Measurements from ENCODE around the gene EFHD2.
"Not testable (repeated sequence)": the region's sequence is repeated elsewhere in the genome, so short reads cannot be mapped to it uniquely, and the experiment has no call there.

EFHD2 gene

DNA sequence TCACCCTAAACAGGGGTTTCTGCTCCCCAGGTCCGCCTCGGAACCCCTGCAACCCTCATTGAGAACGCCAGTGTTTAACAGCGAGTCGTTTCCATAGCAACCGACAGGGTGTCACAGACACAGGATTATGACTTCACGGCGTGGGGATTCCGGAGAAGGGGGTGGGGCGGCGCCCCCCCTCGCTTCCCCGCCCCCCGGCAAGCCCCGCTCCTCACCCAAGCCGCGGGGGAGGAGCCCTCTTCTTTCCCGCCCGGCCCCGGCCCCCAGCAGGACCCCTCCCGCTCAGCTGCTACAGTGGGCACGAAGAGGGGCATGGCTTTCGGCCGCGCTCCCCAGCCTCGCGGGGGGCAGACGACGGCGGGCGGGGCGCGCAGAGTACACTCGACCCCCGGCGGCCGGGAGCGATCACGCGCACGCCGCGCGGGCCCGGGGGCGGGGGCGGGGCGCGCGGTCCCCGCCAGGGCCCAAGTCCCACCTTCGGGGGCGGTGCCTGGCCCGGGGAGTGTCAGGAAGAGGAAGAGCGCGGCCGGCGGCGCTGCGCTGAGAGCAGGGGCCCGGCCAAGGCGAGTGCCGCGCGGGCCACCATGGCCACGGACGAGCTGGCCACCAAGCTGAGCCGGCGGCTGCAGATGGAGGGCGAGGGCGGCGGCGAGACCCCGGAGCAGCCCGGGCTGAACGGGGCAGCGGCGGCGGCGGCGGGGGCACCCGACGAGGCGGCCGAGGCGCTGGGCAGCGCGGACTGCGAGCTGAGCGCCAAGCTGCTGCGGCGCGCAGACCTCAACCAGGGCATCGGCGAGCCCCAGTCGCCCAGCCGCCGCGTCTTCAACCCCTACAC lies at the start of gene EFHD2:
Gene EFHD2, plus strand, starts transcription at position 501 of the 835 bp plus-strand sequence. Its CDS starts 84 bp downstream, at position 585.
- in situ Hi-C loops (cut with HindIII; ENCODE audit: low sequenced_read_pairs): loop anchor here (10.0 kb wide), 1 partner anchor 275 kb away; no protein-coding TSS in a partner anchor

GRCh38 chr1:15360700-15361099 lies 49.0 kb upstream of the EFHD2 start:
- in situ Hi-C loops (cut with HindIII; ENCODE audit: low sequenced_read_pairs): no loop called here

GRCh38 chr1:15362096-15362736 lies 47.5 kb upstream of the EFHD2 start:
- in situ Hi-C loops (cut with HindIII; ENCODE audit: low sequenced_read_pairs): no loop called here

- in situ Hi-C loops (cut with HindIII; ENCODE audit: low sequenced_read_pairs): no loop called here
Observed at GRCh38 chr1:15362737-15363128, 47.0 kb upstream of the EFHD2 start.

DNA sequence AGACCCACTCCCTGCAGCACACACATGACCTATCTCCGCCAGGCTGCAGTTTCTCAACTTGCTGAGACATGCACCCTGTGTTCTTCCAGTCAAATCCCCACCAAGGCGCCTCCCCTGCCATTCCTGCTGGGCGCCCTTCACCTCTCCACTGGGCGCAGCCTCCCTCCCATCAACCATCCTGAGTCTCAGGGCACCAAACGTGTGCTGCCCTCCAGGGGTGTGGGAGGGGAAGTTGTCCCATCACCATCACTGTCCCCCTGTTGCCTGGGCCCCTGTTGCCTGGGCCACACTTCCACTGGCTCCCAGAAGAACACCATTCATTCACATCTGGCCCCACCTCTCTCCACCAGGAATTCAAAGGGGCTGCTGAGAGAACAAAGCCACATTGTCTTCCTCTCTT lies 44.9 kb upstream of the EFHD2 start:
- in situ Hi-C loops (cut with HindIII; ENCODE audit: low sequenced_read_pairs): no loop called here

GRCh38 chr1:15368888-15369287 lies 40.8 kb upstream of the EFHD2 start:
- in situ Hi-C loops (cut with HindIII; ENCODE audit: low sequenced_read_pairs): no loop called here

DNA sequence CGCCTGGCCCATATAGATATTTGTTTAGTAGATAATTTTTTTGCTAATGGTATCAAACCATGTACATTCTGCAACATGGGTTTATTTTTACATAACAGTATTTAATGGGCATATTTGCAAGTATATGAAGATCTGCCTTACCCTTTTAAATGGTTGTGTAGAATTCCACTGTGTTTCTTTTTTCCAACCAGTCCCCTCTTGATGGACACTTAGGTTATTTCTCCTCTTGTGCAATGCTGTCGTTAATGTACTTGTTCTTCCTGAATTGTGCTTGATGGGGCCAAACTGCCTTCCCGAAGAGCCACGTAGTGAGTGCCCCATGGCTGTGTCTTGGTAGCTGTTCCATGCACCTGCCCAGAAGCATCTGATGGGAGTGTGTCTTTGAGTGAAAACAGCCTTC lies 39.4 kb upstream of the EFHD2 start:
- in situ Hi-C loops (cut with HindIII; ENCODE audit: low sequenced_read_pairs): no loop called here

GRCh38 chr1:15370781-15371520 lies 38.7 kb upstream of the EFHD2 start:
- in situ Hi-C loops (cut with HindIII; ENCODE audit: low sequenced_read_pairs): no loop called here

GRCh38 chr1:15371610-15372545 lies 37.8 kb upstream of the EFHD2 start:
- in situ Hi-C loops (cut with HindIII; ENCODE audit: low sequenced_read_pairs): no loop called here

DNA sequence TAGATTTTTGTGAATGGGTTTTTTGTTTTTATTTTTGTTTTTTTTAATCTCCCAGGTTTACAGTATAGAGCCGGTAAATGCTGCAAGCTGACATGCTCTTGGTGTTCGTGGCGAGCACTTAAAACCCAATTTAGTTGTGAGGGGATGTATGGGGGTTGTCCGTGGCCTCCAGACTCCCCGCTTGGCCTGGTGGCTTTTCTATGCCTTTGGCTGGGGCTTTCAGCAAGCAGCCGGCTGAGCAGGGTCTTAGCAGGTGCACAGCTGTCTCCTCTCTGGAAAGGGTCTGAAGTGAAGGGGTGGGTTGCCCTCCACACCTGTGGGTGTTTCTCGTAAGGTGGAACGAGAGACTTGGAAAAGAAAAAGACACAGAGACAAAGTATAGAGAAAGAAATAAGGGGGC lies 31.0 kb upstream of the EFHD2 start:
- in situ Hi-C loops (cut with HindIII; ENCODE audit: low sequenced_read_pairs): no loop called here

DNA sequence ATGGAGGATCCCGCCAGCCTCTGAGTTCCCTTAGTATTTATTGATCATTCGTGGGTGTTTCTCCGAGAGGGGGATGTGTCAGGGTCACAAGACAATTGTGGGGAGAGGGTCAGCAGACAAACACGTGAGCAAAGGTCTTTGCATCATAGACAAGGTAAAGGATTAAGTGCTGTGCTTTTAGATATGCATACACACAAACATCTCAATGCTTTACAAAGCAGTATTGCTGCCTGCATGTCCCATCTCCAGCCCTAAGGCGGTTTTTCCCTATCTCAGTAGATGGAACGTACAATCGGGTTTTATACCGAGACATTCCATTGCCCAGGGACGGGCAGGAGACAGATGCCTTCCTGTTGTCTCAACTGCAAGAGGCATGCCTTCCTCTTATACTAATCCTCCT lies 30.5 kb upstream of the EFHD2 start:
- in situ Hi-C loops (cut with HindIII; ENCODE audit: low sequenced_read_pairs): not testable (repeated sequence)

DNA sequence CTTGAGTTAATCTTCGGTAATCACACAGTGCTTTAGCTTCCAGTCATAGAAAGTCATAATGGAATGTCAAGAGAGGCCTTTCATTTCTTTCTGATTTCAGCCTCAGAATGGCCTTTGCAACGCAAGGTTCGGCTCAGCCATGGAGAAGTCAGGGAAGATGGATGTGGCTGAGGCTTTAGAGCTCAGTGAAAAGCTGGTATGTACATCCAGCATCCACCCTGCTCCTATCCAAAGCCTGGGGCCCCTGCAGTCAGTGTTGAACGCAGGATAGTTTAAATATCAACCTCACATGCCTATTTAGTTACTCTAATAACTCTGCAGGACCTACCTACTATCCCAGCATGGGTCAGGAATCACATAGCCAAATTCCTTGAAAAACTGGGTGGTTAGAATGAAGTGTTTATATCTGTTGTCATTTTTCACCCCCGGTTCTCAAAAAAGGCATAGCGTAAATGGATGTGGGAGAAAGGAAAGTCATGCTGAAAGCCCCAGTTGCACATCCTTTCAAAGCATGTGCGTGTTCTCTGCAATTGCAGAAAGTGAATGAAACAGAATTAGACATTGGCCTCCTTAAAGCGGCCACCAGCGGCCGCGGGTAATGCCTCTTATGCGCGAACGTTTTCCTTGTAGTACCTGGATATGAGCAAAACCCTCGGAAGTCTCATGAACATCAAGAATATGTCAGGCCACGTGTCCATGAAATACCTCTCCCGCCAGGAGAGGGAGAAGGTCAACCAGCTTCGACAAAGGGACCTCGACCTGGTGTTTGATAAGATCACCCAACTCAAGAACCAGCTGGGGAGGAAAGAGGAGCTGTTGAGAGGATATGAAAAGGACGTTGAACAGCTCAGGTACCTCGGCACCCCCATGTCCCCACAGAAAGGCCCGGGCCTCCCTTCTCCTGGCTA lies 28.8 kb upstream of the EFHD2 start:
- in situ Hi-C loops (cut with HindIII; ENCODE audit: low sequenced_read_pairs): no loop called here

- in situ Hi-C loops (cut with HindIII; ENCODE audit: low sequenced_read_pairs): no loop called here
Observed at GRCh38 chr1:15381805-15382204, 27.9 kb upstream of the EFHD2 start.

DNA sequence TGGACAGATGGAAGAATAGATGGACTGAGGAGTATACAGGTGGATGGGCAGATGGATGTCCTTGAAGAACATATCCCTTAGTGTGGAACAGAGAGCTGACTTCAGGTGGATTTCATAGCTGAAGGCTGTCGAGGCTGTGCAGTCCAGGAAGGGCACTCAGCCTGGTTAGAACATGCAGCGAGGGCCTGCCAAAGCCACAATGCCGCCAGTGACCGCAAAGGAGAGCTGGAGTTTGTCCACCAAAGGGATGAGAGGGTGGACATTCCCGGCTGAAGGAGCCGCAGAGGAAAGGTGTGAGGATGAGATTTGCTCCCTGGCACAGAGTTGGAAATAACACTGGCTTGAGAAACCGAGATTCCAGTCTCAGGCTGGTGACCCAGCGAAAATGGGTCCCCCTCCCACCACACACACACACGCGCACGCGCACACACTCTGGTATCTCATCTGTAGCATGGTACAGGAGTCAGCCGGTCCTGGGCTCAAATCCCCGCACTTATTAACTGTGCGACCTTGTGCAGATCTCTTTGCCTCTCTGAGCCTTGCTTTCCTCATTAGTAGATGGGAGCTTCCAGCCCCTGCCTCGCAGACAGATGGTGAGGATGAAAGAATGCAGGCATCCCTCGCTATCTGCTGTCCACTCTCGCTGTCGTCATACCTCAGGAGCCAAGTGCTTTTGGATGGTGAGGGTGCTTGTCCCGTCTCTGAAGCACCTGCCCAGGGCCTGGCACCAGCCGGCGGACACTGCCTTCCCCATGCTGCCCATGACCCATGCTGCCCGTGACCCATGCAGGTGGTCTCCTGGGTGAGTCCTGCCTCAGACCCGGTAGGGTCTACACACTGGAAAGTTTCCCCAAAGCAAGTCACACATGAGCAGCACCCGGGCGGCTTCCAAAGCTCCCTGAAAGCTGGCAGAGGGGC lies 26.8 kb upstream of the EFHD2 start:
- in situ Hi-C loops (cut with HindIII; ENCODE audit: low sequenced_read_pairs): no loop called here

DNA sequence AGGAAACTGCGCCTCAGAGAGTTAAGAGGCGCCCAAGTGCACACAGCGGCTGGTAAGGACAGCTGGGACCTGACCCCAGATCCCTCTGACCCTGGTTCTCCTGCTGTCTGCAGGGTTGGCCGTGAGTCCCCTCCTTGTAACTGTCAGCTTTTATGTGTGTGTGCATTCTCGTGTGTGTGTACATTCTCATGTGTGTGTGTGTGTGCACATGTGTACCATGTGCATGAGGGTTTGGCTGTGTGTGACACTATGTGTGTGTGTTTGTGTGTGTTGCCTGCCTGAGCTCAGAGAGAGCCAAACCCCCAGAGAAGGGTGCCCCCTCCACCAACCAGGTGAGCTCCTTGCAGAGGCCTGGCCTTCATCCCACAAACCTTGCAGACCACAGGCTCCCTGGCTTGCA lies 25.9 kb upstream of the EFHD2 start:
- in situ Hi-C loops (cut with HindIII; ENCODE audit: low sequenced_read_pairs): no loop called here

DNA sequence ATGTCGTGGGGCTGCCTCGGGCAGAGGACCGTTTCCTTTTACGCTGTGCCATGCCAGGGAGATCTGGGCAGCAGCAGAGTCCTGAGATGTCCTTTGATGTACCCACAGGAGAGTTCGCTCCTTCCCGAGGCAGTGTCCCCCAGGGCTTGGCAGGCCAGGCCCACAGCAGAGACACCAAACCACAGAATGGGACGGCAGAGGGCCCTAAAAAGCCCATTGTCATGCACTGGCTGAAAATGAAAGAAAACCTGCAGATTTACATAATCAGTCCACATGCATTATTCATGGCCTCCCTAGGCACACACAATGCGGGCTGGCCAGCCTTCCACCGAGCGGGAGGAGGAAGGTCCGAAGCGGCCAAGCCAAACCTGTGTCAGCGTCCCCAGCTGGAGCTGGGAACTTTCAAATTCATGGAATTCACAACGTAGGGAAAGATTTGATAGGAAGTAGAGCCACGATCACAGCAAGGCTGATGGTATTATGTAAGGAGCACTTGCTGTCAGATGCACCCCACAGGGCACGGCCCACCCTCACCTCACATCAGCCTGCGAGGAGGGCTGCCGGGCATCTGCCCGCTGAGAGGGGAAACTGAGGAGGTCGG lies 25.3 kb upstream of the EFHD2 start:
- in situ Hi-C loops (cut with HindIII; ENCODE audit: low sequenced_read_pairs): no loop called here

GRCh38 chr1:15385420-15385819 lies 24.3 kb upstream of the EFHD2 start:
- in situ Hi-C loops (cut with HindIII; ENCODE audit: low sequenced_read_pairs): no loop called here

DNA sequence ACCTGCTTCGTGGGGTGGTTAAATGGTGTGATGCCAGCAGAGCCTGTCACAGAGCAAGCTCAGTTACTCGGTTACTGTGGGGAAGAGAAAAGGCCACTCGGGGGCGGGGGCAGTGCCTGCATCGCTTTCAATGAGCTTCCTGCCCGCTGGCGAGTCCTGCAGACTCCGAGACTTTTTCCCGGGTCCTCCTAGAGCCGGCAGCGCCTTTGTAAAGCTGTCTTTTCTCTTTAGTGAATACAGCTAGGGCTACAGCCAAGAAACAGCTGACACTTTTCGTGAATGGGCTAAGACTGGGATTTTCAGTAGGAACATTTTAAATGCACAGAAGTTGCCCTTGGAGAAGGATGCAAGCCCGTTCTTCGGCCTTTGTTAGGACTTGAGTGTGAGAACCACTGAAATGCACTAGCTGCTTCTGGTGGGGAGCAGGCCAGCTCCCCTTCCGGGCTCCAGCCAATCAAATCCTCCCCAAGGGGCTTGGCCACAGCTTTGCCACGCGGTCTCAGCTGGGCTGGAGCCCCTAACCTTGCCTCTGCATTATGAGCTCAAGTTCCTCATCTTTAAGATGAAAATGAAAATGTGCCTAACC lies 23.4 kb upstream of the EFHD2 start:
- in situ Hi-C loops (cut with HindIII; ENCODE audit: low sequenced_read_pairs): no loop called here

All from endothelial cell of hepatic sinusoid (primary cell).